ENCODE results near the gene NDUFA1.
"Not testable (repeated sequence)": the region's sequence is repeated elsewhere in the genome, so short reads cannot be mapped to it uniquely, and the experiment has no call there.

The NDUFA1 gene

DNA sequence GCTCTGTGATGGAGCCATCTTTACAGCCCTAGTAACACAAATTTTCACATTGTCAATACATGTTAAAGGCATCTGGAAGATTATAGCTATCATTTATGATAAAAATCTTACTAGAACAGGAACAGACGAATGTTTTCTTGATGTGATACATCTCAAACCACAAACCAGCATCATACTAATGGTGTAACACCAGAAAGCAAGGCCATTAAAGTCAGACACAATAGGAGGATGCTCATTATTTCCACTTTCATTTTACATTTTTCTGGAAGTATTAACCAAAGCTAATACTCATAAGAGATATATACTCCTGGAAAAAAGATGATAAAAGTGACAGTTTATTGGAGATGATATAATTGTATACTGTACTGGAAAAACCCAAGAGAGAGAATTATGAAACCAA lies 29.3 kb downstream of the NDUFA1 start:
- no peak for DNase-seq

DNA sequence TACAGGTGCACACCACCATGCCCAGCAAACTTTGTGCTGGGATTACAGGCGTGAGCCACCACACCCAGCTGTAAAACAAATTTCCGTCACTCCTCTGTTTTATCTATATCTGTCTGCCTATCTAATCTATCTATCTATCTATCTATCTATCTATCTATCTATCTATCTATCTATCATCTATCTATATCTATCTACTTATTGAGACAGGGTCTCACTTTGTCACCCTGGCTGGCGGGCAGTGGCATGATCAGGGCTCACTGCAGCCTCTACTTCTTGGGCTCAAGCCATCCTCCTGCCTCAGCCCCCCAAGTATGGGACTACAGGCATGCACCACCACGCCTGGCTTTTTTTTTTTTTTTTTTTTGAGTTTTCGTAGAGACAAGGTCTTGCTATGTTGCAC lies 44.7 kb downstream of the NDUFA1 start:
- DNase-seq: no peak

DNA sequence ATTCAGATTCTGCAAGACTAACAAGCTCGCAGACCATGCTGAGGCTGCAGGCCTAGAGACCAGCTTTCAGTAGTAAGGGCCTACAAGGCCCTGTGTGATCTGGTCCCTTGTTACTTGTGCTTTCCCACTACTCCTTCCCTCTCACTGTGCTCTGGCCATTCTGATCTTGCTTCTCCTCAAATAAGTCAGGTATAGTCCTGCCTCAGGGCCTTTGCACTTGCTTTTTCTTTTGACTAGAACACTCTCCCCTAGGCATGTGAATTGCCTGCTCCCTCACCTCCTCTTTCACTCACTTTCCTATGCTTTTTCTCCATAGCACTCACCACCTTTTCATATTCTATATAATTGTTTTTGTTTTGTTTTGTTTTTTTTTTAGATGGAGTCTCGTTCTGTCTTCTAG lies 46.2 kb downstream of the NDUFA1 start:
- DNase-seq: no peak

DNA sequence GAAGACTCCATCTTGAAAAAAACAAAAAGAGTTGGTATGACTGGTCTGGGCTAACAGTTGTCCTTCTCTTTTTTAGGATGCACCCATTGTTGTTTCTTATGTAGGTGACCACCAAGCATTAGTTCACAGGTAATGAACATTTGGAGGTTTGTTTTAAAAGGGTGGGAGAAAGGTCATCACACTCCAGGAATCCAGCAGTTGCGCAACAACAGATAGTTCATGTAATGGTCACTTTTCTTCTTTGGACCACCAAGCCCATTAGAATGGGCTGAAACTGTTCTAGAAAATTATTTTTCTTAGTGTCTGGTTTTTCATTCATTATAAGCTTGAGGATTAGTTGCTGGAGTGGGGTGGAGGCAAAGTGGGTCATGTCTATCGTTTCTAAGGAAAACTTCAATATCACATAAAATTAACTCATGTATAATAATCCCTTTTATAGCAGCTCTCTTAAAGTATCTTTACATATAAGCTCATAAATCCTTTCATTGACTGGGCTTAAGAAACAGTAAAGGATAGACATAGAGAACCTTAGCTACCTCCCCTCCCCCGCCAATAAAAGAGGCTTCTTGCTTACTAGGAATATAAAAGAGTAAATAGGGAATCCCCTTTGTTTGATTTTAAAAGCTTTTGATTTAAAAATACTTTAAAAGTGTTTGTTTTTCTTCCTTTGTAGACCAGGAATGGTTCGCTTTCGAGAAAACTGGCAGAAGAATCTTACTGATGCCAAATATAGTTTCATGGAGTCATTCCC lies 48.4 kb downstream of the NDUFA1 start:
- DNase-seq: no peak

DNA sequence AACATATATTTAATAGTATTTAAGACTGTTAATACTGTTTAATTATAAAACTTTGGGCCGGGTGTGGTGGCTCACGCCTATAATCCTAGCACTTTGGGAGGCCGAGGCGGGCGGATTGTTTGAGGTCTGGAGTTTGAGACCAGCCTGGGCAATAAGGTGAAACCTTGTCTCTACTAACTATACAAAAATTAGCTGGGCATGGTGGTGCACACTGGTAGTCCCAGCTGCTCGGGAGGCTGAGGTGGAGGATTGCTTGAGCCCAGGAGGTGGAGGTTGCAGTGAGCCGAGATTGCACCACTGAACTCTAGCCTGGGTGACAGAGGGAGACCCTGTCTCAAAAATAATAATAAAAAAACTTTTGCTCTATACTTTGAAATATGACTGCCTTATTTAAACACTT lies 50.8 kb downstream of the NDUFA1 start:
- not testable (repeated sequence) for DNase-seq

All from fibroblast of skin of abdomen (primary cell).